ENCODE results near the gene PRKD3.

PRKD3 gene

GRCh38 chr2:37342591-37343220, 18.1 kb upstream of the PRKD3 start:
- no peak for DNase-seq

GRCh38 chr2:37340637-37341036, 16.0 kb upstream of the PRKD3 start:
- DNase-seq: no peak

GRCh38 chr2:37338933-37339332, 14.3 kb upstream of the PRKD3 start:
- DNase-seq: no peak

GRCh38 chr2:37337620-37338280, 13.1 kb upstream of the PRKD3 start:
- no peak for DNase-seq

- DNase-seq: no peak
Measured at GRCh38 chr2:37335604-37336003, 11.0 kb upstream of the PRKD3 start.

- DNase-seq: no peak
Measured at GRCh38 chr2:37333256-37333655, 8.6 kb upstream of the PRKD3 start.

- no peak for DNase-seq
Measured at GRCh38 chr2:37332560-37332959, 7.9 kb upstream of the PRKD3 start.

GRCh38 chr2:37330681-37331080, 6.0 kb upstream of the PRKD3 start:
- DNase-seq: no peak

- DNase-seq: no peak
Measured at GRCh38 chr2:37326866-37327634, 2.4 kb upstream of the PRKD3 start.

GRCh38 chr2:37326285-37326684, 1.7 kb upstream of the PRKD3 start:
- no peak for DNase-seq

- DNase-seq: no peak
Measured at GRCh38 chr2:37325625-37326071, 1.0 kb upstream of the PRKD3 start.

GRCh38 chr2:37324536-37324785, 172 bp downstream of the PRKD3 start:
- no peak for DNase-seq

GRCh38 chr2:37323781-37324535, 675 bp downstream of the PRKD3 start:
- peak; percentile 15 to 30 for DNase-seq

- DNase-seq: no peak
Measured at GRCh38 chr2:37323176-37323780, 1.4 kb downstream of the PRKD3 start.

- no peak for DNase-seq
Measured at GRCh38 chr2:37322368-37322767, 2.3 kb downstream of the PRKD3 start.

GRCh38 chr2:37321029-37321682, 3.5 kb downstream of the PRKD3 start:
- DNase-seq: no peak

- no peak for DNase-seq
Measured at GRCh38 chr2:37319754-37320609, 4.7 kb downstream of the PRKD3 start.

- no peak for DNase-seq
Measured at GRCh38 chr2:37318401-37318800, 6.2 kb downstream of the PRKD3 start.

GRCh38 chr2:37317746-37318145, 6.9 kb downstream of the PRKD3 start:
- no peak for DNase-seq

GRCh38 chr2:37316181-37316580, 8.5 kb downstream of the PRKD3 start:
- no peak for DNase-seq

- no peak for DNase-seq
Measured at GRCh38 chr2:37315364-37315763, 9.3 kb downstream of the PRKD3 start.

- no peak for DNase-seq
Measured at GRCh38 chr2:37307500-37307899, 17.1 kb downstream of the PRKD3 start.

All from stimulated activated CD4-positive, alpha-beta T cell treated with anti-CD3 and anti-CD28 coated beads, Interleukin-2, amount 100 ng/mL, for 48 hours (primary cell).